Islet precursor cell (in vitro differentiated cells): Measurements from ENCODE around the gene HIVEP2.
A peak's percentile ranks its signal among the peaks of the same experiment; 100 is the strongest.

Experiments
- DNase-seq: peaks from one replicate; pipeline ENCODE4 v3.0.0-alpha.2; 2018

Gene HIVEP2

DNA sequence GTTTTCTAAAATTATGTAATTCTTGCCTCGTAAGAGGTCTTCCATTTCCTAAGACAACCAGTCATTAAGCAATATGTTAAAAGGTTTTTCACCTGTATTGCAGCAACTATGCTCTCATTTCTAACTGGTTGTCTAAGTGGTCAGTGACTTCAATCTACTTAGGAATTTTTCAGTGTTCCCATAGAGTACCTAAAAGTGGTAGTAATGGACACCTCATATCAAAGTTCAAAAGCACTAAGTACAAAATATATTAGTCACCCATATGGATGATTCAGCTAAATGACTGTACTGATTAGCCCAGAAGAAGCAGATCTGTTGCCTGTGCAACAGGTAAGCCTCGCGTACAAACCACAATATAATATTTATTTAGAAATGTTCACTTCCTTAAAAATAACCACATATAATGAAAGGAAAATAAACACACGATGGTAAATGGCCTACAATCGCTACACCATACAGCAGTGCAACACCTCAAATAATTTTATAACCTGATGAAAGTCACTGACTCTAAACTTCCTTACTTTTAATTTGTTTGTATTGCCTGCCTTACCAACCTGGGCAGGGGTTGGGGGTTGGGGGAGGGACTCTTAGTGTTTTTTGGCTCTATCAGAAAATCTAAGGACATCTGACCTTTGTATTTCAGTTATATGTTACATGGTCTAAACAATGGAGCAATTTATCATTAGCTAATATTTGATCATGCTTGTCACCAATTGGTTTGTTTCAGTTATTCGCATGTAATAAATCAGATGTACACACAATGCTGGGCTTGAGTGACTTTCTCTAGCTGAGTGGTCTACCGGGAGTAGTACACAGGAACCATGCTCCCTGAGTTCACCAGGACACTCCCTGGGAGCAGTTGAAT, 105.9 kb downstream of the HIVEP2 start:
- no peak for DNase-seq

DNA sequence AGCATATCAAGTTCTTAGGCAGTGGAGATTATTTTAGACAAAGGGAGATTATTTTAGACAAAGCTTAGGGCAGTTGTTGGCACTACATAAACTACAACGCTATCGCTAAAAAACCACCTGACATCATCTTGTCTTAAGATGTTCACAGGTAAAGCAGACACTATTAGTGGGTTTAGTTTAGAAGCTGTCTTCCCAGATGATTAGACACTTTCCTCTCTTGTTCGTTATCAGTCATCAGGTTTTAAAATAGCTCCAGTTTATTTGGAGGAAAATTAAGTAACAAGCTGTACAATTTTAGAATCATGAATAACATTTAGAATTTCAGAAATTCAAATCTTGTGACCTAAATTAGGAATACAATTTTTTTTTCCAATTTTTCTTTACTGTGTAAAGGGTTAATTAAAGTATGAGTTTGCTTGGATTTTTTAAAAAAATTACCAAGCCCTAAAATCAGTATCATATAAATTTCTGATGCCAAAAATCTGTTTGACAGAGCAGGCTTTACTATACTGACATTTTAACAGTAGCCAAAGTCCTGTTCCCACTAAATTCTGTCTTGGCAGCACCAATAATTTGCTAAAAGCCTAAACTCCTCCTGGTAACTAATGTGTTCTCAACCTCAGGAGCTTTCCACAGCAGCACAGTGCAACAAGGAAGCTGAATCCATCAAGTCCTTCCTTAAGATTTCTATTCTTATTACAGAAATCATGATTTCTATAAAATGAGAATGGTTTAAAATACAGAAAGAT, 109.0 kb downstream of the HIVEP2 start:
- DNase-seq: no peak

DNA sequence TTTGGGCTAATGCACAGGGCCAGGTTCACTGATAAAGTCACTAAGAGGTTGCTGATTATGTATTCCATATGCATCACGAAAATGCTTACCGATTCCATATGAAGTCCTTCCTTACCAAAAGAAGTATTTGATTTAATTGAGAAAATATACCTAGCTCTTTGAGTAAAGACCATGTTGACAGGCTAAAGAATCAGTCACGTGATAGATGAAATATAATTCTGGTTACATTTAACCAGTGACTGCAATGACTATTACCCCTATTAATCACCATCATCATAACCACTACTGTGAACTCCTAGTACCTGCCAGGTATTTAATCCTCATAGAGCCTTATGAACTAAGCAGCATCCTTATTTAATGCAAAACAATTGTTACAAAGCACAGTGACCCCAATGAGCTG, 110.1 kb downstream of the HIVEP2 start:
- no peak for DNase-seq

DNA sequence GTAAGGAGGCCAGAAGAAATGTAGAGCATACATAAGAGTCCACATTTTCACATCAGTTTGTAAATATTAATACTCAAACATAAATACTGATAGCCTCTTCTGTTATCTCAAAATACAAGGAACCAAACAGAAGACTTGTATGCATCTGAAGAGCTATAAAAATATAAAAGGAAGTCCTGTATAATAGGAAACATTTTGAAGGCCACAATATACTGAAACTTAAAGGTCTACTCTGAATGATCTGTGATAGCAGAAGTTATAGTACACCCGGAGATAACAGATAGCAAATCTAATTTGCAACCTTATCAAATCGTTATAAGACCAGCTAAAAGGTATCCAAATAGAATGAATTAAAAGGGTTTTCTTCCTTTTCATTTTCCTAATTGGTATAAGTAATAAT, 111.2 kb downstream of the HIVEP2 start:
- no peak for DNase-seq

DNA sequence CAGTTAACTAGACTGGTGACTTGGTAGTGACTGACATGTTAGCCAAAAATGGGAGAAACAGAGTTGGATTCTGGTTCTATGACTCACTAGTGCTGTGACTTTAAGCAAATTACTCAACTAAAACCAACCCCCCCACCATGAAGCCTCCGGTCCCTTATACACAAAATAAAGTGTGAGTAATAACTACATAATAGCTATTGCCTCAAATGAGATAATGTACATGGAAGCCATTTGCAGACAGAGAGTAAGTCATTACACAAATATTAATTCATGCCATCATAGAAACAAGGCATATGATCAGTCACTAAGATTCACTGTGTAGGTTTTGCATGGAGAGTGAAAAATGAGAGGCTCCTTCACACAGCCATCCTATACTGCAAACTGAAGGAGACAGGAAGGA, 111.9 kb downstream of the HIVEP2 start:
- DNase-seq: no peak

DNA sequence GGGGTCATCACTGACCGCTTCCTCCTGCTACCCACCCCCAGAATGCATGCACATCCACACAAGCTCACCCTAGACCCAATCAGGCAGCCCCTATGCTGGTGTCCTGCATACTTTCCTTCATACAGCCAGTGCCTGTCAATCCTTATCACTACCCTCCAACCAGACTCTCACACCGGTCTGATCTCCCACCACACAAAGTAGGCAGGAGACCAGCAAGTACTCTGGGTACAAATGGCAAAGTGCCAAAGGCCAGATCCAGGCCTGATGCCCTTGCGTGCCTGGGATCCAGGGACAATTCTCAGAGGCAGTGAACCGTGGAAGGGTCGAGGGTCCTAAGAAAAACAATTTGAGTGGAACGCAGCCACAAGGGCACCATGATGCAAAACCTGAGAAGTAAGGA, 114.2 kb downstream of the HIVEP2 start:
- DNase-seq: no peak

DNA sequence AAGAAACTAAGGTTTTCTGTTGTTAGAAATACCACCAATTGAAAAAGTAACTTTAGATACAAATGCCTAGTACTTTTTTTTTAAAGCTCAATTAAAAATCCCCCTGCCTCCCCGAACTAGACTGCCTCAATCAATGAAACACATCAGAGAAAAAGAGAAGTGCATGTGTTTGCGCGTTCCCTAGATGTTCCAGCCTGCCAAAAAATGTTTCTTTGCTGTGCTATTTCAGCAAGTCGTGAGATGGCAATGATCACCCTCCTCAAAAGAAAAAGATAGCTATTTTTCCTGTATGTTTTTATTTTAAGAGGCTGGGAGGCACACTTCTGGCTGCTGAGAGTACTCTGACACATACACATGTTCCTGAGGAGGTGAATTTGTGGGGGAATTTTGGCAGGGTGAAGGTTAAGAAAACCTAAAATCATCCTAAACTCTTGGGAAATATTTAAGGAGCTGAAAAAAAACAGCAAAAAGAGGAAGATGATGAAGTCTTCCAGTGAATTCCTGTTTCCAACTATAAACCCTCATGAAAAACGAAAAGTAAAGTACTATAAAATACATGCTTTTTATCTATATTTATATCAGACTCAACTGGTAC, 114.8 kb downstream of the HIVEP2 start:
- DNase-seq: no peak

DNA sequence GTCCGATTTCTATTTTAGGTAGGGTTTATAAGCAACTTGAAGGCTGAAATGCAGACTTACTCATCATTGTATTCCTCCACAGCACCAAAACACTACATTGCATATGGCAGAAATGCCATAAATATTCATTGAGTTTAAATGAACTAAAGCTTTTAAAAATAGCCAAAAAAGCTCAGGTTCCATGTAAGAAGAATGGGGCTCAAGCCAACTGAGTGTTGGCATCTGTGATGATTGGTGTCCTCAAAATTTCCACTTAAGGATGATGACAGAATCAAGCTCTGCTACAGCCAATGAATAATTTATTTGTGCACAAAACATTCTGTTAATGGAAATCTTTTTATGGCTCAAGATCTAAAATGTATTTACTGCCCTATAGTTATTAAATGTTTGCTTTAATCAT, 115.4 kb downstream of the HIVEP2 start:
- DNase-seq: no peak

DNA sequence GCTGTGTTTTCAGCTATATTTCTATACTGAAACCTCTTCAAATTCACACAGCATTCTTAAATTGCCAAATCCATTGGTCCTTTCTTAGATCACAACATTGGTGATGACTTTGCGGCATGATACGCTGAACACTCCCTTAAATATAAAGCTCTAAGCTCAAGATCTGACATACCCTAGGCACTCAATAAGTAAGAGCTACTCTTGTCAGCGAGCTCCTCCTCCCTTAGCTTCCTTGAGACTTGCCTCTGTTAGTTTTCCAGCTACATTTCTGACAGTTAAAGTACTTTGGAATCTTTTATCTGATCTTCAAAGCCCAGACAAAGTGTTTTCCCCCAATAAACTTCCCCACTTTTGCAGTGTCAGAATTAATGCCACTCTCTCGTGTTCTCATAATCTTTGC, 117.0 kb downstream of the HIVEP2 start:
- DNase-seq: no peak

DNA sequence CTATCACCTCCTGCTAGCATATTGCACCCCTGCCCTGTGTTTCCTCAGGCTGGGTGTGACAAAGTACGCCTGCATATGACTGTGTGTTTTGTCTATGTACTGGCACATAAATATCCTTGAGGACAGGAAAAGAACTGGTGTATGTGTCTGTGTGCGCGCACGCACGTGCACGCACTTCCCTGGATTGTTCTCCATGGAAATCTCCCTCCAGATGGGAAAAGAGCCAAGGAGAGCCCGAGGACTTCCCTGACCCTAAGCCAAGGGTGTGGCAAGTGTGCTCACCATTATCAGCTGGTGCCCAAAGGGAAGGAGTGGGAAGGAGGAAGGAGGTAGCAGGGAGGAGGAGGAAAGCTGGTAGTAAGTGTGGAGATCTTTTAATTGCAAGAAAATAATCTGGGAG, 117.6 kb downstream of the HIVEP2 start:
- DNase-seq: no peak

DNA sequence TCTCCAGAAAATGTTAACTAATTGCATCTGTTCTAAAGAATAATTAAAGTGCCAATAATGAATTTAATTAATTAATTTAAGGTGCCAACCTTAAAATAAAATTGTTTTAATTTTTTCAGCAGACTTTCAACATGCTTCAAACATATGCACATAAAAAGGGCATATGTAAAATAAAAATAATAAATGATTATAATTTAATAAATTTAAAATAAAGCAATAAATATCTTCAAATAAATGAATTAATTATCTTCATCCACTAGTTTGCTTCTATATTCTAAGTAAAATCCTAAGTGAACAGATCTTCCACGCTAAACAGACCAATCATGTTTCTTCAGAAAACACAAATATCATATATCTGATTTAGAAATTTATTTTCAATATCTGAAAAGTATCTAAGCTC, 119.2 kb downstream of the HIVEP2 start:
- DNase-seq: no peak

DNA sequence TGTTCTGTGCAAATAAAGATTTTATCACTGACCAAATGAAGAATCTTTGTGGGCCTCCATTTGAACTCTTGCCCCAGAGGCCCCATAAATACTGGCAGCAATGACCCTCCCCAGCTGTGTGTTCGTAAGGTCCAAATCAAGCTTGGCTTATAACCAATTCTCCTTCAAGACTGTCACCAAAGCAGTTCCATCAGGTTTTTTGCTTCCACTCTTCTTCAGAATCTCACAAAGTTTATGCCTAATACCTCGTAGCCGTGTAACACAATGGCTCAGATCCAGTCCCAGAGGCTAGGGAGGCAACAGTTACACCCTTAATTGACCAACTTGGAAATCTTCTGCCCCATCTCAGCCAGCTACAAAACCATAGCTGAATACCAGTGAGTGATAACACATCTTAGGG, 120.5 kb downstream of the HIVEP2 start:
- no peak for DNase-seq

DNA sequence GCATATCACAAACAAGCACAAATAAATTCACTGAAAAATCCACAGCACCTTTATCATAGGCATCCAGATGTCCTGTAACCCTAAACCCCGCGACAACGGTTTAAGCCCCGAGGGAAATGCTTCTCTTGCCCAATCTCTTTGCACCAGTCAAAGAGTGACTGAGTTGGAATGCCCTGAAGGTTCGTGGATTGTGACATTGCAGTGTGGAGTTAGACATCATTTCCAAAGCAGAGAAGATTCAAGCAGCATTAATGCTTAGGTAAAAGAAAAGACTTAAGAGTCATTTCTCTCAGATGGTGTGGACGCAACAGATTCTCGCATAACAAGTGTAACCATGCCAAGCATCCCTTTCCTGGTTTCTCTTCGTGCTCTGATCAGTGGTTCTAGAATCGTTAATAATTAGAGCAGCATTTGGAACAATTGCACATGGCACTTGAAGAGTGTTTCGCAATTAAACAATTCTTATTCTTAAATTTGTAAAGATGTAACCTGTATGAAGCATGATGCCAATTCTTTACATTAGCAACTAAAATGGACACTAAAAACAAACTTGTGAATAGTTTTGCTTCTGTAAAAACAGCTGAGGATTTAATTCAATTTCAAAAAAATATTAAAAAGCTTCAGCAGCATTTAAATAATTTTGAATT, 121.6 kb downstream of the HIVEP2 start:
- peak; percentile 68 for DNase-seq

DNA sequence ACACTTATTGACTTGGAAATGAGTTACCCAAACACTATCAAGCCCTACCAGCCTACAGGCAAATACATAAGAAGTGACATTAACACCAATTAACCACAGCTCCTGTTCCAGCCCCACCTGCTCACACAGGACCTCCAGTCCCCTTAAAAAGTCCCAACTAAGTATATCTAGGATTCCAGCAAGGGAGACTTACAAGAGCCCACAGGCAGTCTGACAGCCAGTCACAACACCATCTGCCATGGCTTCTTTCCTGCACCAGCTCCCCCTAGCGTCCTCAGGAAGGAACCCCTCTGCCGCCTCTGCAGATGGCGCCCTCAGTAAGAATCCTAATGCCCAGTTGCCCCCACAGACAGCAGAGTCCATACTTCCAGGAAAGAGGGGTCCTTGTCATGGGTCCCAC, 122.1 kb downstream of the HIVEP2 start:
- DNase-seq: peak; percentile 81

DNA sequence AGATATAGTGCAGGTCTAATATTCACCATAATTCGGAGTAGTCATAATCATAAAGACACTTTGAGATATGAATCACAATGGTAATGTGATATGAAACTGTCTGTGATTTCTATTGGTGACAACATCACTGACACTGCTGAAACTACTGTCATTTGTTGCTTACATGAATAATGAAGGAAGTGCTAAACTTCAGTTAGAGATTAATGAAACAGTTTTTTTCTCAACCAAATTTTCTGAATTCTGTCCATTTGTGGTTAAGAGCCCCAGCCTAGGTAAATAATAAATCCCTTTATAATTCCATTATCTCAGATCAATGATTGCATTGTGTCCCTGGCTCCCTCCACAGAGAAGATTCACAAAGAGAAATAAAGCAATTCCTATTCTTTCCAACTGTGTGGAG, 122.6 kb downstream of the HIVEP2 start:
- no peak for DNase-seq

DNA sequence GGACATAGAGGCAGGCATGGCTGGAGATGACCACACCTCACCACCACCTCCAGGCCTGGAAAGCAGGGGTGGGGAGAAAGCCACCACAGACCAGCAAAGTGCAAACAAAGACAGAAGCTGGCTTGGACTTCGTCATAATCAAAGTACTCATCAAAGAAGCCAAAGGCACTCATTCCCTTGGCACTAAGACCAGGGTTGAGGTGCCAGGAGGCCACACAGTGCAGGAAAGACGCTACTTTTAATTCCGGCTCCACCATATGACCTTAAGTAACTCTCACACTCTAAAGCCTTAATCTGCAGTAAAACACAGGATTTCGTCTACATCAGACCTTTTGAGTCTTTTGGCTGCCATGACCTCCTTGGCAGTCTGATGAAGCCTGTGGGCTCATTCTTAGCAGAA, 123.1 kb downstream of the HIVEP2 start:
- DNase-seq: no peak

DNA sequence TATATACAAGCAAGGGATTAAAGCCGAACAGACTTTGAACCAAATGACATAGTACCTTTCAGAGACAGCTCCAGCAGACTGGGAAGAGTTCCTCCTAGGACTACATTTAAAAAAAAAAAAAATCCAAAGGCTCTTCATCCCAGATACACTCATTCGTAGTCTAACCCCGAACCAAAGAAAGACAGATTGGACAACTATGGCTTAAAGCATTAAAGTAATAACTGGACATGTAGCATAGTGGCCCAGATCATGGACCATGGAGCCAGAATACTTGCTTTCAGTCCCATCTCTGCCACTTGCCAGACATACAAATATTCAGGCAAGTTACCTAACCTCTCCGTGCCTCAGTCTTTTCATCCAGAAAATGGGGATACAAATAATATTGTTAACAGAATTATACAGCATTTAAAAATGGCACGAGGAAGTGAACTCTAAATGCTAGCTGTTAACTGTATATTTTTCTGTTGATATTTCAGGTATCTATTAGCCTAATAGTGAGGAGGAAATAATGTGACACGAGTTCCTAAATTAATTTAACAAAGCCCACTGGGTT, 123.7 kb downstream of the HIVEP2 start:
- DNase-seq: no peak

DNA sequence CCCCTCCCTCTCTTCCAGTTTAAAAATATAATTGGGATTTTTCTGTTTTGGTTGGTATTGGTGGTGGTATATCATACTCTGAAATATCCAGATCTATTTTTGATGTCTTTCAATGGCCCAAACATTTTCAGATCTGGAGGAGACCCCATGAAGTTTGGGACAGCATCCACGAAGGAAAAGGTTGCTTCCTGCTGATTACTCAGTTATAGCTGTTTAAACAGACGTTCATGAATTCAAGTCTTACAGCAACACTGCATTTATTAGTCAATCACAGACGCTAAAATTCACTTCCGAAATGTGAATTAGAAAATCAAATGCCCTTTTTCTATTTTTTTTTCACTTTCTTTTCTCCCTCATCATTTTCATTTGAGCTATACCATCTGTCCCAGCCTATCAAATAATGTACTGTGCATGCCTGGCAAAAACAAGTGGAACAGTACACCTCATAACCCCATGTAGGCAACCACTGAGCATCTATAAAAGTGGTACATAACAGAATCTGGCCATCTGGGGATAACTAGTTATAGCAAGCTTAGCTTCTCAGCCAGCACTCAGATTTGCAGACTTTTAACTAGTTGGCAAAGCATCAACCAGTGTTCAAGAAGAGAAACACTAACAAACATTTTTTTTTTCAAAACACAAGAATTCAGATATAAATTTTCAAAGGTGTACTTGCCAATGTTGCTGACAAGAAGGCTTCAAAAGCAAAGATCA, 124.5 kb downstream of the HIVEP2 start:
- DNase-seq: no peak

DNA sequence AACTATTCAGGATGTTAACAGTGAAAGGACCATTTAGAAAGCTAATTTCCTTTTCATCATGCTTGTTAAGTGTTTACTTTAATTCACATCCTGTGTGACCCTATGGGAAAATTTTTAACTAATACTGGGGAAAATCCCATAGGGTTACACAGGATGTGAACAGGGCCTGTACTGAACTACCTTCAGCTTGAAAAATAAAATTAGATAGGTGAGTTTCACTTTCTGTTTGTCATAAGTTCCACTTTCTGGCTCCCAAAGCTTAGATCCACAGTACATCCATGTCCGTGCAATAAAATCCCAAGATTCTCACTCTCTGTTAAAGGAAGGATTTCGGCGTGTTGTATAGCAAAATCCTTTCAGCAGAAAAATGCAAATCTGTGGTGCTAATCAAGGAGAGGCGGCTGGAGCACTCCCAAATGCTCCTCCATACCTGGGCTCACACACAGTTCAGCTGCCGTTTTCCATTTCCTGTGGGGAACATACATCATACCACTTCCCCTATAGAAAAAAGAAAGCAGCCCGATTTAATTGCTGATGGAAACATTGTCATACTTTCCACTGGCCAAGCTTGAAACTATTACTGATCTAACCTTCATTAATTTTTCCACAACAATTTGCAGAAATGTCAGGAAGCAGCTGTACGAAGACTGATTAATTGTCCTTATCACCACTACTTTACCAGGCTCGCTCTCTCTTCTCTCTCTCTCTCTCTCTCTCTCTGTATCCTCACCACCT, 125.2 kb downstream of the HIVEP2 start:
- DNase-seq: no peak

DNA sequence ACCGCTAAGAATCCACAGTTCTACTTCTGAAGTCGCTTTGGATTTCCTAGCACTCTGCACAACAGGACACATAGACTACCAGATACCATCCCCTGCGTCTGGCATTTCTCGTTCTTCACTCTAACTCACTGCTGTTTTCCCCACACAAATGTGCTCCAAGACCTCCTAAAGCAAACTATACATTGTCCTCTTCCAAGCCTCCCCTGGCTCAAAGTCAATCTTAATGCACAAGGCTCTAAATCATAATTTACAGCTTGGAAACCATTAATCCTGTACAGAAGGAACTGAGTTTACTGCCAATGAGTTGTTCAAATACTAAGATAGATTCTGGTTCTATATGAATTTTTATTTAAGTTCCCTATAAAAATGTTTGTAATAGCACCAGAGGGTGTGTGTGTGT, 128.5 kb downstream of the HIVEP2 start:
- DNase-seq: no peak

DNA sequence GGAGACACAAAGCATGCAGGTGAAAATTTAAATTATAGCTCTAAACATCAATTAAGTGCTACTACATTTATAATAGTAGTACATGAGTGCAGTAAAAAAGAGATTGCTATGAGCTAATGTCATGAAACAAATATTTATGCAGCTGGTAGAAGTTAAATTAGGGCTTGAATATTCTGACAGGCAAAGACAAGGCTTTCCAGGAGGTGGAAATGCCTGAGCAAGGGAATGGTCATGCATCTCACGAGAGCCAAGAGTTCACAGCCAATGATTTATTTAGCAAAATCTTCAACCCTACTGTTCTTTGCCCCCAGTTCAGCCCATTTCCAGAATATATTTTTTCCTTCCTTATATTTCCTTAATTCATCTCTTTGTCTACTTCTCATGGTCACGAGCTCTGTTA, 128.9 kb downstream of the HIVEP2 start:
- no peak for DNase-seq

DNA sequence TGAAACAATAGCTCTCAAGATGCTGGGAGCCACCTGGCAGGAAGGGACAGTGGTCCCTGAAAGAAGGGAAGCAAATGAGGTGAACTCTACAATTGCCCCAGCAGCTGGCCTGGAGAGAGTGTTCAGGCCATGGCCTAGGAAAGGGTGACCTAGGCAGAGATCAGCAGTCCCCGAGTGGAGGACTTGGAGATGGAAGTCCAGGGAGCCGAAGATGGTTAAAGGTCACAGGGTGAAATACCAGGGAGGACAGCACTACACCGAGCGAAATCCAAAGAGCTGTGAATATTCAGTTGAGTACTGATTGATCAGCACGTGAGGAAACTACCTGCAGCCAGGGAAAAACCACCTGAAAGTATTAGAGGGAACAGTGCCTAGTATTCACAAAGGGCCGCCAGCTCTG, 133.1 kb downstream of the HIVEP2 start:
- DNase-seq: no peak
